ENCODE measurements around the gene HYAL4. TPM values are rescaled to one million over a fixed set of nuclear protein-coding genes. Genes with fewer than 3 reads are reported as not detected.
"Not testable (repeated sequence)": the region's sequence is repeated elsewhere in the genome, so short reads cannot be mapped to it uniquely, and the experiment has no call there.

Gene HYAL4
- total RNA-seq, 1 donor from 2014 or later: not detected

- not testable (repeated sequence) for DNase-seq (ENCODE audit: low spot score)
Observed at GRCh38 chr7:123894753-123895152, 49.8 kb downstream of the HYAL4 start.

GRCh38 chr7:123901101-123901500, 56.1 kb downstream of the HYAL4 start:
- no peak for DNase-seq (ENCODE audit: low spot score)

GRCh38 chr7:123905714-123906113, 60.7 kb downstream of the HYAL4 start:
- no peak for DNase-seq (ENCODE audit: low spot score)

- no peak for DNase-seq (ENCODE audit: low spot score)
Observed at GRCh38 chr7:123916240-123916724, 71.3 kb downstream of the HYAL4 start.

GRCh38 chr7:123917878-123918277, 72.9 kb downstream of the HYAL4 start:
- DNase-seq (ENCODE audit: low spot score): no peak

- no peak for DNase-seq (ENCODE audit: low spot score)
Observed at GRCh38 chr7:123918309-123918708, 73.3 kb downstream of the HYAL4 start.

GRCh38 chr7:123923599-123923998, 78.6 kb downstream of the HYAL4 start:
- DNase-seq (ENCODE audit: low spot score): no peak

- no peak for DNase-seq (ENCODE audit: low spot score)
Observed at GRCh38 chr7:123924941-123925340, 80.0 kb downstream of the HYAL4 start, which contains the start of gene SPAM1. Gene SPAM1 (plus strand): TSS chr7:123925241. CDS start chr7:123953571, 28,330 bp downstream.

Other genes with a start within 250 kb of the HYAL4 start
- gene ASB15, start 243.3 kb upstream of the HYAL4 start, total RNA-seq: not detected
- gene LMOD2, start 189.3 kb upstream of the HYAL4 start, total RNA-seq: not detected
- 35.0 TPM for gene WASL, start 96.2 kb upstream of the HYAL4 start, total RNA-seq
- gene SPAM1, start 80.1 kb downstream of the HYAL4 start, total RNA-seq: not detected
- not detected for gene TMEM229A, start 187.9 kb downstream of the HYAL4 start, total RNA-seq

Measured in mesenteric fat pad (tissue), 1 donor.